Measurements from ENCODE around the gene ZBTB48.

DNA sequence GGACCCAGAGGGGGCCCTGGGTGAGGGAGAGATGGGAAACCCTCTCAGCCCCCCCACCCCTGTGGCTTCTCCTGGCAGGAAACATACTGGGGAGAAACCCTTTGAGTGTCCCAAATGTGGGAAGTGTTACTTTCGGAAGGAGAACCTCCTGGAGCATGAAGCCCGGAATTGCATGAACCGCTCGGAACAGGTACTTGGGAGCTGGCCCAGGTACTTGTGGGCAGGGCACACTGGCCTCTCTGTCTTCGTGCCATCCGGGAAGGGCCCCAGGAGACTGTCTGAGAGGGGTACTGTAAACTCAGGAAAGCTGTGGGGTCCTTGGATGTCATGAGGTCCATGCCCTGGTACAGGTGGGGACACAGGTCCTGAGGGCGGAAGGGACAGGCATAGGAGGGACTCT is 6.0 kb downstream of the ZBTB48 start:
- TF ChIP-seq, protein P1, sequence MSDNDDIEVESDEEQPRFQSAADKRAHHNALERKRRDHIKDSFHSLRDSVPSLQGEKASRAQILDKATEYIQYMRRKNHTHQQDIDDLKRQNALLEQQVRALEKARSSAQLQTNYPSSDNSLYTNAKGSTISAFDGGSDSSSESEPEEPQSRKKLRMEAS (IDR thresholded peaks at IDR 0.05; ENCODE audit: low read depth, low read length) = no peak
- TF ChIP-seq MYC (IDR thresholded peaks at IDR 0.05; ENCODE audit: low read depth, low read length) = no peak
- TF ChIP-seq, protein P2, sequence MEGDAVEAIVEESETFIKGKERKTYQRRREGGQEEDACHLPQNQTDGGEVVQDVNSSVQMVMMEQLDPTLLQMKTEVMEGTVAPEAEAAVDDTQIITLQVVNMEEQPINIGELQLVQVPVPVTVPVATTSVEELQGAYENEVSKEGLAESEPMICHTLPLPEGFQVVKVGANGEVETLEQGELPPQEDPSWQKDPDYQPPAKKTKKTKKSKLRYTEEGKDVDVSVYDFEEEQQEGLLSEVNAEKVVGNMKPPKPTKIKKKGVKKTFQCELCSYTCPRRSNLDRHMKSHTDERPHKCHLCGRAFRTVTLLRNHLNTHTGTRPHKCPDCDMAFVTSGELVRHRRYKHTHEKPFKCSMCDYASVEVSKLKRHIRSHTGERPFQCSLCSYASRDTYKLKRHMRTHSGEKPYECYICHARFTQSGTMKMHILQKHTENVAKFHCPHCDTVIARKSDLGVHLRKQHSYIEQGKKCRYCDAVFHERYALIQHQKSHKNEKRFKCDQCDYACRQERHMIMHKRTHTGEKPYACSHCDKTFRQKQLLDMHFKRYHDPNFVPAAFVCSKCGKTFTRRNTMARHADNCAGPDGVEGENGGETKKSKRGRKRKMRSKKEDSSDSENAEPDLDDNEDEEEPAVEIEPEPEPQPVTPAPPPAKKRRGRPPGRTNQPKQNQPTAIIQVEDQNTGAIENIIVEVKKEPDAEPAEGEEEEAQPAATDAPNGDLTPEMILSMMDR (IDR thresholded peaks at IDR 0.05; ENCODE audit: low read depth, low read length) = no peak
- TF ChIP-seq POLR2A (IDR thresholded peaks at IDR 0.05; ENCODE audit: extremely low read depth, insufficient read length) = no peak

Data from NB4 (cell line).